HepG2 (cell line): Measurements from ENCODE around the gene SERAC1. TPM values are rescaled to one million over a fixed set of nuclear protein-coding genes. Genes with fewer than 3 reads are reported as not detected.
A peak's percentile ranks its signal among the peaks of the same experiment; 100 is the strongest.

Source experiments
- BHLHE40 ChIP-seq: IDR thresholded peaks from 2 replicates; pipeline ENCODE4 v1.6.1; 2011; ENCODE audit warnings: low read length, improper control_type of control experiment
- CCAR2 ChIP-seq: fragments of 200-400 bp; formaldehyde crosslinking; optimal IDR thresholded peaks from 2 replicates; pipeline ENCODE3; 2018; ENCODE audit warnings: low read depth, mild to moderate bottlenecking, low read length, moderate library complexity
- CHD4 ChIP-seq: fragments of 200-600 bp; sonication (generic); IDR thresholded peaks from 2 replicates; pipeline ENCODE4 v1.7.0; 2017; ENCODE audit warnings: mild to moderate bottlenecking, low read length, borderline replicate concordance
- CSRNP2 ChIP-seq: sonication (generic); formaldehyde crosslinking; conservative IDR thresholded peaks from 2 replicates; pipeline ENCODE4 v1.8.0; 2022; ENCODE audit warnings: low read depth, missing genetic modification reagents
- IRF9 ChIP-seq: sonication (generic); formaldehyde crosslinking; IDR thresholded peaks from 2 replicates; pipeline ENCODE4 v1.8.0; 2022; ENCODE audit warnings: missing genetic modification reagents, mild to moderate bottlenecking, borderline replicate concordance
- KIAA2018 ChIP-seq: sonication (generic); formaldehyde crosslinking; IDR thresholded peaks from 2 replicates; pipeline ENCODE4 v1.5.0; 2020; ENCODE audit warnings: mild to moderate bottlenecking, missing genetic modification reagents, borderline replicate concordance
- POGZ ChIP-seq: sonication (generic); formaldehyde crosslinking; IDR thresholded peaks from 2 replicates; pipeline ENCODE4 v1.4.0; 2020; ENCODE audit warnings: mild to moderate bottlenecking, missing genetic modification reagents
- SAP130 ChIP-seq: IDR thresholded peaks from 2 replicates; pipeline ENCODE4 v1.6.1; 2016; ENCODE audit warnings: low read depth
- TFDP1 ChIP-seq: IDR thresholded peaks from 2 replicates; pipeline ENCODE4 v1.6.1; 2016; ENCODE audit warnings: missing compliant biosample characterization, missing genetic modification reagents, borderline replicate concordance
- ZBTB38 ChIP-seq: sonication (generic); formaldehyde crosslinking; IDR thresholded peaks from 2 replicates; pipeline ENCODE4 v1.5.1; 2020; ENCODE audit warnings: mild to moderate bottlenecking, missing genetic modification reagents
- ZC3H4 ChIP-seq: sonication (generic); formaldehyde crosslinking; IDR thresholded peaks from 2 replicates; pipeline ENCODE4 v1.4.0; 2020; ENCODE audit warnings: missing genetic modification reagents, borderline replicate concordance
- ZNF263 ChIP-seq: sonication (generic); formaldehyde crosslinking; IDR thresholded peaks from 2 replicates; pipeline ENCODE4 v1.4.0; 2020; ENCODE audit warnings: missing genetic modification reagents
- ZNF282 ChIP-seq: fragments of 450-650 bp; IDR thresholded peaks from 2 replicates; pipeline ENCODE4 v1.6.1; 2018; ENCODE audit not compliant: partially characterized antibody
- ZNF33B ChIP-seq: sonication (generic); formaldehyde crosslinking; IDR thresholded peaks from 2 replicates; pipeline ENCODE4 v1.5.1; 2020; ENCODE audit warnings: mild to moderate bottlenecking, missing genetic modification reagents
- ZNF740 ChIP-seq: sonication (generic); formaldehyde crosslinking; IDR thresholded peaks from 2 replicates; pipeline ENCODE4 v1.4.0; 2020; ENCODE audit warnings: missing genetic modification reagents
- polyA plus RNA-seq, 8 experiments: library from polyadenylated mRNA; depleted of rRNA in 3 of 8; stranded (reverse) in 7 of 8; unstranded in 1 of 8; fragments of >200 nt; fragmentation: Illumina TruSeq in 4 of 8; extraction: Trizol in 4 of 8; gene quantifications; 2 replicates each; pipeline versions ENCODE4 v1.2.1 to v1.2.3, GENCODE V29; 2011 to 2016; ENCODE audit warnings: low read depth in 4 of 8, missing spikeins in 1 of 8, mixed read lengths in 1 of 8; ENCODE audit not compliant: insufficient read depth in 1 of 8
- total RNA-seq, 5 experiments: library from RNA; depleted of rRNA; stranded (reverse); fragments of >200 nt; fragmentation: Illumina TruSeq; extraction: Trizol; gene quantifications; 2 replicates each; pipeline ENCODE4 v1.2.3, GENCODE V29; 2016; ENCODE audit warnings: low read depth in 1 of 5

The SERAC1 gene
- total and polyA plus RNA-seq, 2 of the 13 experiments (the other 11 are each of a cell fraction or from before 2014, with no cell fraction given) = 4.5 to 8.1 TPM

GRCh38 chr6:158205169-158205944 is 37.3 kb upstream of the SERAC1 start (continued):
- TF ChIP-seq KIAA2018 (CRISPR knock-in tag) (no peak), IRF9 (CRISPR knock-in tag) (0 out of 2 replicates have a peak, but pooled peaks have one; percentile 35), ZNF33B (no peak), ZNF740 (CRISPR knock-in tag) (no peak), CCAR2 (no peak), TFDP1 (CRISPR knock-in tag) (no peak), CHD4 (no peak), POGZ (CRISPR knock-in tag) (peak; percentile 35; the same call in 1 of the 2 replicates), ZNF282 (no peak), CSRNP2 (no peak), ZBTB38 (no peak), SAP130 (CRISPR knock-in tag) (peak; percentile 46; the same call in 1 of the 2 replicates), BHLHE40 (no peak), ZNF263 (CRISPR knock-in tag) (no peak), ZC3H4 (CRISPR knock-in tag) (no peak)
